ENCODE results near the gene ATP6V0C. TPM values are rescaled to one million over a fixed set of nuclear protein-coding genes. Genes with fewer than 3 reads are reported as not detected.

Gene ATP6V0C
- total and polyA plus RNA-seq, 2 of the 8 experiments (the other 6 are each of a cell fraction or from before 2014, with no cell fraction given), result 125 to 176 TPM

DNA sequence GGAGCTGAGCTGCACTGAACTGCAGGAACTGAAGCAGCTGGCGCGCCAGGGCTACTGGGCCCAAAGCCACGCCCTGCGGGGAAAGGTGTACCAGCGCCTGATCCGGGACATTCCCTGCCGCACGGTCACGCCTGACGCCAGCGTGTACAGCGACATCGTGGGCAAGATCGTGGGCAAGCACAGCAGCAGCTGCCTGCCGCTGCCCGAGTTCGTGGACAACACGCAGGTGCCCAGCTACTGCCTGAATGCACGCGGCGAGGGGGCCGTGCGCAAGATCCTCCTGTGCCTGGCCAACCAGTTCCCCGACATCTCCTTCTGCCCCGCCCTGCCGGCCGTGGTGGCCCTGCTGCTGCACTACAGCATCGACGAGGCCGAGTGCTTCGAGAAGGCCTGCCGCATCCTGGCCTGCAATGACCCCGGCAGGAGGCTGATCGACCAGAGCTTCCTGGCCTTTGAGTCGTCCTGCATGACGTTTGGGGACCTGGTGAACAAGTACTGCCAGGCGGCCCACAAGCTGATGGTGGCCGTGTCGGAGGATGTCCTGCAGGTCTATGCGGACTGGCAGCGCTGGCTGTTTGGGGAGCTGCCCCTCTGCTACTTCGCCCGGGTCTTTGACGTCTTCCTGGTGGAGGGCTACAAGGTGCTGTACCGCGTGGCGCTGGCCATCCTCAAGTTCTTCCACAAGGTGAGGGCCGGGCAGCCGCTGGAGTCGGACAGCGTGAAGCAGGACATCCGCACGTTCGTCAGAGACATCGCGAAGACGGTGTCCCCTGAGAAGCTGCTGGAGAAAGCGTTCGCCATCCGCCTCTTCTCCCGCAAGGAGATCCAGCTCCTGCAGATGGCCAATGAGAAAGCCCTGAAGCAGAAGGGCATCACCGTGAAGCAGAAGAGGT, 17.3 kb upstream of the ATP6V0C start:
- Histone ChIP-seq H3K4me1 (replicated peaks in 1 of 4; ENCODE audit: control insufficient read depth in 3 of 4, insufficient read depth in 4 of 4, low read length in 3 of 4) (peaks cover 0 to 6% (median 2%) of the 10 kb centered on the region in 4 experiments; a peak in 4 of 7 replicates), H2AFZ (ENCODE audit: low read length) (no peak overlapping the region), H3K14ac (ENCODE audit: insufficient read length) (no peak overlapping the region), H3K79me1 (ENCODE audit: low read depth, low read length) (no peaks in the 10 kb centered on the region; the same call in 1 of the 2 replicates), H3K18ac (ENCODE audit: extremely low read depth, low read length) (no peak overlapping the region), H3K79me2 (ENCODE audit: control insufficient read depth in 1 of 2, insufficient read depth in 2 of 2, low read length in 2 of 2) (no peaks in the 10 kb centered on the region), H3K23me2 (ENCODE audit: low read depth, low read length) (no peaks in the 10 kb centered on the region), H2BK20ac (ENCODE audit: low read length) (no peak overlapping the region), H4K8ac (ENCODE audit: extremely low read depth, insufficient read depth, low read length) (no peak overlapping the region), H2BK5ac (ENCODE audit: low read depth, low read length) (no peak overlapping the region; the same call in 1 of the 2 replicates), H3K4me2 (ENCODE audit: insufficient read depth in 1 of 2, low read depth in 2 of 2, low read length in 2 of 2) (no peak overlapping the region), H2BK15ac (ENCODE audit: low read length) (no peak overlapping the region), H3K4ac (replicated peaks; ENCODE audit: insufficient read length, low read depth, low read length) (no peak overlapping the region), H3K9ac (replicated peaks in 1 of 4; ENCODE audit: extremely low read depth in 1 of 4, low read depth in 3 of 4, low read length in 3 of 4) (no peak overlapping the region), H4K91ac (replicated peaks; ENCODE audit: insufficient read length, low read length) (no peak overlapping the region), H3K56ac (replicated peaks; ENCODE audit: insufficient read length, low read depth, low read length) (no peak overlapping the region), H3K23ac (ENCODE audit: insufficient read length) (no peak overlapping the region), H3K27me3 (replicated peaks in 1 of 4; ENCODE audit: control insufficient read depth in 3 of 4, extremely low read depth in 1 of 4, insufficient read depth in 3 of 4, low read length in 3 of 4) (no peaks in the 10 kb centered on the region; a peak in 1 of 7 replicates), H2BK120ac (replicated peaks; ENCODE audit: low read depth, low read length) (no peak overlapping the region), H3K27ac (ENCODE audit: low read depth, low read length) (no peak overlapping the region), H4K20me1 (replicated peaks in 1 of 2; ENCODE audit: control insufficient read depth in 1 of 2, insufficient read depth in 2 of 2, low read length in 2 of 2) (peaks cover 2 to 6% of the 10 kb centered on the region in 2 experiments), H4K5ac (ENCODE audit: insufficient read length, low read depth, low read length) (no peak overlapping the region), H2AK5ac (ENCODE audit: low read depth, low read length) (no peak overlapping the region), H2BK12ac (ENCODE audit: low read depth, low read length) (no peak overlapping the region; the same call in 1 of the 2 replicates), H3K4me3 (ENCODE audit: extremely low read depth in 1 of 4, insufficient read depth in 2 of 4, low read depth in 3 of 4, low read length in 4 of 4) (no peak overlapping the region), H3K9me3 (ENCODE audit: insufficient read depth in 2 of 2, low read depth in 1 of 2, low read length in 1 of 2) (no peaks in the 10 kb centered on the region), H3K36me3 (ENCODE audit: control insufficient read depth in 2 of 4, insufficient read depth in 4 of 4, low read length in 3 of 4) (peaks cover 0 to 15% (median 4%) of the 10 kb centered on the region in 4 experiments; a peak in 4 of 8 replicates)
- DNase-seq (ENCODE audit: low read depth in 1 of 2, low spot score in 2 of 2) (no peak), FAIRE-seq (no peak)
- TF ChIP-seq, protein P1, sequence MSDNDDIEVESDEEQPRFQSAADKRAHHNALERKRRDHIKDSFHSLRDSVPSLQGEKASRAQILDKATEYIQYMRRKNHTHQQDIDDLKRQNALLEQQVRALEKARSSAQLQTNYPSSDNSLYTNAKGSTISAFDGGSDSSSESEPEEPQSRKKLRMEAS (IDR thresholded peaks at IDR 0.05), result no peak
- TF ChIP-seq KDM5A (IDR thresholded peaks at IDR 0.05; ENCODE audit: low read length) (no peak), JUND (IDR thresholded peaks at IDR 0.05; ENCODE audit: low read length) (no peak), CEBPB (IDR thresholded peaks at IDR 0.05; ENCODE audit: low read depth, low read length) (no peak), BRCA1 (IDR thresholded peaks at IDR 0.05; ENCODE audit: low read depth, low read length) (no peak), POLR2AphosphoS5 (IDR thresholded peaks at IDR 0.05; ENCODE audit: low read depth, low read length) (no peak)
- POLR2A ChIA-PET (ENCODE audit: partially characterized antibody), result interaction anchor here (1.5 to 2.1 kb wide), 3 partner anchors 14 to 274 kb away, joined by 3 to 5 read pairs (median 4); partner anchors contain the start of gene ATP6V0C
- WGBS, 2 experiments (ENCODE audit: extremely low coverage in 1 of 2, insufficient coverage in 1 of 2, insufficient read length in 1 of 2, insufficient replicate concordance in 2 of 2, low coverage in 1 of 2, low lambda C conversion rate in 2 of 2, missing lambda C conversion rate in 1 of 2), result 95% methylated on average over 56 of the region's 62 CpGs; no CpG with 5 or more reads in 1 of the 2 experiments
- CTCF ChIA-PET (ENCODE audit: partially characterized antibody), result interaction anchor here (0.8 to 1.4 kb wide), 6 partner anchors 10 to 251 kb away, joined by 3 to 4 read pairs (median 4); partner anchors contain the start of gene TEDC2

All from H1 (cell line).